ENCODE measurements around the gene PVALB.
"Not testable (repeated sequence)": the region's sequence is repeated elsewhere in the genome, so short reads cannot be mapped to it uniquely, and the experiment has no call there.

Gene PVALB

GRCh38 chr22:36756746-36757655, 59.8 kb downstream of the PVALB start:
- DNase-seq (ENCODE audit: low spot score): no peak

- DNase-seq (ENCODE audit: low spot score): no peak
Observed at GRCh38 chr22:36756031-36756430, 60.8 kb downstream of the PVALB start.

- DNase-seq (ENCODE audit: low spot score): no peak
Observed at GRCh38 chr22:36755316-36755715, 61.5 kb downstream of the PVALB start.

- not testable (repeated sequence) for DNase-seq (ENCODE audit: low spot score)
Observed at GRCh38 chr22:36754881-36755280, 62.0 kb downstream of the PVALB start.

GRCh38 chr22:36753916-36754315, 62.9 kb downstream of the PVALB start:
- no peak for DNase-seq (ENCODE audit: low spot score)

DNA sequence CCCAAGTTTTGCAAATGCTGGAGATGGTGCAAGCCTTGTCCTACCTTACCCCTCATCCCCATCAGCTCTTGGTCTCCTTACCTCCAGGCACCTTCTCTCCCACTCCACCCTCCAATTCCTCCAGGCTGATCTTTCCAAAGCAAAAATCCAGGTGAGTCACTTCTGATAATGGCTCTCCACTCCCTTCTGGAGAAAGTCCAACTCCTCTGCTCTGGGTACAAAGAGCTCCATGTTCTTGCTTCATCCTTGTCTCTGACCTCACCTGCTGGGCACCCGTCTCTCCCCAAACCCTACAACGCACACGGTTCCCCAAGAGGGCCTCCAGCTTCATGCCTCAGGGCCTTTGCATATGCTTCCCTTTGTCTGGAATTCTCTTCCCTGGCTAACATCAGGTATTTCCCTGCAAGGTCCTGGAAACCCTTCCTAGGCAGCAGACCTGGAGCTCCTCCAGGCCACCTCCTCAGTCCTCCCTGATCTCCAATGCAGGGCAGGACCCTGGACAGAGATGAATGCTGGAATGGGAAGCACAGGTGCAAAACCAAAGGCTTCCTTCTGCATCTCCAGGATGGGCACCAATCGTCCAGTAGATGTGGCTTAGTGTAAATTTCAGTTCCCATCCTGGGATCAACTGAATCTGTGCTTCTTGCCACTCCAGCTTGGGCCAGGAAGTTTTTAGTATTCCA, 63.6 kb downstream of the PVALB start:
- DNase-seq (ENCODE audit: low spot score): no peak
